SKM-1 (cell line): ENCODE measurements around the gene RAB15.
"Not testable (repeated sequence)": the region's sequence is repeated elsewhere in the genome, so short reads cannot be mapped to it uniquely, and the experiment has no call there.

ENCODE experiments used
- DNase-seq: peaks from one replicate; lab custom pipeline; 2025; ENCODE audit not compliant: unreplicated experiment; lab: John Stamatoyannopoulos, UW

RAB15 gene

GRCh38 chr14:64913477-64913876, 58.7 kb downstream of the RAB15 start:
- DNase-seq: not testable (repeated sequence)

- no peak for DNase-seq
These were observed 59.9 kb downstream of the RAB15 start for GRCh38 chr14:64912261-64912660.

- no peak for DNase-seq
These were observed 61.2 kb downstream of the RAB15 start for GRCh38 chr14:64910847-64911495.

GRCh38 chr14:64906022-64906421, 66.1 kb downstream of the RAB15 start:
- DNase-seq: no peak

- DNase-seq: no peak
These were observed 72.2 kb downstream of the RAB15 start for GRCh38 chr14:64899958-64900357.
